Left kidney (tissue), 1 donor: ENCODE measurements around the gene SCGB1C2. TPM values are rescaled to one million over a fixed set of nuclear protein-coding genes. Genes with fewer than 3 reads are reported as not detected.

Experiments used
- polyA plus RNA-seq: library from polyadenylated mRNA; unstranded; fragments of 120-200 nt; gene quantifications from one replicate; pipeline ENCODE4 v1.2.1, GENCODE V29; 2013; ENCODE audit not compliant: insufficient read length

The SCGB1C2 gene
- polyA plus RNA-seq, 1 donor = 0.35 TPM

Other genes with a start within 250 kb of the SCGB1C2 start
- gene DOC2B, start 44.1 kb downstream of the SCGB1C2 start, polyA plus RNA-seq = 60.2 TPM
- gene RPH3AL, start 215.2 kb downstream of the SCGB1C2 start, polyA plus RNA-seq = 17.3 TPM